Activated CD4-positive, alpha-beta memory T cell treated with anti-CD3 and anti-CD28 coated beads, Interleukin-2, amount 10 ng/mL, durations not matched to agents 7 days and 5 days (primary cell): ENCODE data around the gene WNT9B. TPM values are rescaled to one million over a fixed set of nuclear protein-coding genes. Genes with fewer than 3 reads are reported as not detected.
A peak's percentile ranks its signal among the peaks of the same experiment; 100 is the strongest.
"Not testable (repeated sequence)": the region's sequence is repeated elsewhere in the genome, so short reads cannot be mapped to it uniquely, and the experiment has no call there.

Experiments
- CTCF ChIA-PET: fragments of 350-600 bp; sonication (Branson Sonifier 250); formaldehyde crosslinking; loops from one replicate; lab custom pipeline; 2021; ENCODE audit warnings: antibody characterized with exemption, inconsistent platforms; lab: Charles Lee
- POLR2A ChIA-PET: fragments of 350-600 bp; sonication (Branson Sonifier 250); formaldehyde crosslinking; loops from one replicate; lab custom pipeline; 2021; ENCODE audit warnings: antibody characterized with exemption; lab: Charles Lee
- DNase-seq: peaks from one replicate; pipeline ENCODE4 v3.0.0-alpha.2; 2020
- H3K27ac Mint-ChIP-seq: one replicate; pipeline ENCODE4 v1.8.0; 2021; ENCODE audit warnings: mild to moderate bottlenecking, mixed read lengths
- H3K27me3 Mint-ChIP-seq: one replicate; pipeline ENCODE4 v1.8.0; 2021; ENCODE audit warnings: mixed read lengths
- H3K36me3 Mint-ChIP-seq: one replicate; pipeline ENCODE4 v1.8.0; 2021; ENCODE audit warnings: low read depth, mixed read lengths
- H3K4me1 Mint-ChIP-seq: one replicate; pipeline ENCODE4 v1.8.0; 2021; ENCODE audit warnings: mixed read lengths
- H3K4me3 Mint-ChIP-seq: one replicate; pipeline ENCODE4 v1.8.0; 2021; ENCODE audit warnings: mild to moderate bottlenecking, mixed read lengths
- H3K9me3 Mint-ChIP-seq: one replicate; pipeline ENCODE4 v1.8.0; 2021; ENCODE audit warnings: mixed read lengths
- total RNA-seq, 2 experiments: library from RNA; stranded (reverse); gene quantifications; one replicate each; pipeline ENCODE4 v1.2.3, GENCODE V29; 2021

WNT9B gene
- total RNA-seq, 2 experiments from 2014 or later, result not detected

DNA sequence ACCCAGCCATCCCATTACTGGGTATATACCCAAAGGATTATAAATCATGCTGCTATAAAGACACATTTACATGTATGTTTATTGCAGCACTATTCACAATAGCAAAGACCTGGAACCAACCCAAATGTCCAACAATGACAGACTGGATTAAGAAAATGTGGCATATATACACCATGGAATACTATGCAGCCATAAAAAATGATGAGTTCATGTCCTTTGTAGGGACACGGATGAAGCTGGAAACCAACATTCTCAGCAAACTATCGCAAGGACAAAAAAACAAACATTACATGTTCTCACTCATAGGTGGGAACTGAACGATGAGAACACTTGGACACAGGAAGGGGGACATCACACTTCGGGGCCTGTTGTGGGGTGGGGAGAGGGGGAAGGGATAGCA, 70.6 kb downstream of the WNT9B start:
- H3K27ac Mint-ChIP-seq, CTCF ChIA-PET, H3K27me3 Mint-ChIP-seq, H3K9me3 Mint-ChIP-seq, POLR2A ChIA-PET, DNase-seq: not testable (repeated sequence)
- peaks cover 11% of the 10 kb centered on the region for H3K36me3 Mint-ChIP-seq
- H3K4me3 Mint-ChIP-seq, result peak overlapping the region; percentile 71
- peaks cover 43% of the 10 kb centered on the region for H3K4me1 Mint-ChIP-seq

GRCh38 chr17:46922487-46922803, 71.1 kb downstream of the WNT9B start:
- peak overlapping the region; percentile 83 for H3K4me3 Mint-ChIP-seq
- no peaks in the 10 kb centered on the region for H3K9me3 Mint-ChIP-seq
- POLR2A ChIA-PET, result no interaction called here
- no peak for DNase-seq
- no peaks in the 10 kb centered on the region for H3K27me3 Mint-ChIP-seq
- H3K36me3 Mint-ChIP-seq, result peaks cover 11% of the 10 kb centered on the region
- H3K4me1 Mint-ChIP-seq, result peaks cover 48% of the 10 kb centered on the region
- peak overlapping the region; percentile 97 for H3K27ac Mint-ChIP-seq
- CTCF ChIA-PET, result no interaction called here

GRCh38 chr17:46922804-46923635, 71.6 kb downstream of the WNT9B start, which contains the start of gene GOSR2:
Gene GOSR2 (plus strand): TSS chr17:46923160. CDS start chr17:46923193, 33 bp downstream.
- peak within 1 kb of the TSS; percentile 83 for H3K4me3 Mint-ChIP-seq
- peaks cover 53% of the 10 kb centered on the region for H3K4me1 Mint-ChIP-seq
- peak within 1 kb of the TSS; percentile 97 for H3K27ac Mint-ChIP-seq
- ChIA-PET CTCF (no interaction called here), POLR2A (no interaction called here)
- H3K27me3 Mint-ChIP-seq, result no peaks in the 10 kb centered on the region
- peaks cover 11% of the 10 kb centered on the region for H3K36me3 Mint-ChIP-seq
- DNase-seq, result peak; percentile 89
- no peaks in the 10 kb centered on the region for H3K9me3 Mint-ChIP-seq

GRCh38 chr17:46925185-46925868, 73.9 kb downstream of the WNT9B start:
- POLR2A ChIA-PET, result no interaction called here
- CTCF ChIA-PET, result interaction anchor here (0.9 to 1.1 kb wide), 2 partner anchors 16 to 17 kb away, joined by 3 to 4 read pairs; no protein-coding TSS in a partner anchor
- no peaks in the 10 kb centered on the region for H3K9me3 Mint-ChIP-seq
- H3K4me1 Mint-ChIP-seq, result peaks cover 63% of the 10 kb centered on the region
- DNase-seq, result no peak
- peaks cover 25% of the 10 kb centered on the region for H3K36me3 Mint-ChIP-seq
- H3K4me3 Mint-ChIP-seq, result peak overlapping the region; percentile 8
- H3K27ac Mint-ChIP-seq, result peak overlapping the region; percentile 31
- H3K27me3 Mint-ChIP-seq, result no peaks in the 10 kb centered on the region

- CTCF ChIA-PET, result no interaction called here
- peaks cover 53% of the 10 kb centered on the region for H3K4me1 Mint-ChIP-seq
- POLR2A ChIA-PET, result no interaction called here
- H3K27me3 Mint-ChIP-seq, result no peaks in the 10 kb centered on the region
- H3K4me3 Mint-ChIP-seq, result no peak overlapping the region
- H3K9me3 Mint-ChIP-seq, result no peaks in the 10 kb centered on the region
- H3K36me3 Mint-ChIP-seq, result peaks cover 54% of the 10 kb centered on the region
- DNase-seq, result no peak
- no peak overlapping the region for H3K27ac Mint-ChIP-seq
Observed at GRCh38 chr17:46928467-46929261, 77.3 kb downstream of the WNT9B start.

DNA sequence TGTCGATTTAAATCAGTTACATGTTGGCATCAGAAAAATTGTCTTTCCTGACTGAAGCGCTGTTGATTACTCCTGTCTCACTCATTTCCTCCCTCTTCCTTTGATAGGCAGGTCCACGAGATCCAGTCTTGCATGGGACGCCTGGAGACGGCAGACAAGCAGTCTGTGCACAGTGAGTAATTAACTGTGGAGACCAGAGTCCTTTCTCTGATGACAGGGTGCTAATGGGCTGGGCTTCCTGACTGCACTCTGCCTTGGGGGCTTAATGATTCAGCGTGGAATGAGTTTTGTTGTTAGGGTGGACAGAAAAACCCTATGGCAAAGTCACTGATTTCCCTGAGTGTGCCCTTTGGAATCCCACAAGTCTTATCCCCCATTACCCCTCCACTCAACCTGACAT, 78.0 kb downstream of the WNT9B start:
- Mint-ChIP-seq H3K36me3 (peaks cover 61% of the 10 kb centered on the region), H3K4me3 (no peak overlapping the region), H3K27ac (no peak overlapping the region), H3K4me1 (peaks cover 46% of the 10 kb centered on the region), H3K9me3 (no peaks in the 10 kb centered on the region), H3K27me3 (no peaks in the 10 kb centered on the region)
- POLR2A ChIA-PET, result no interaction called here
- DNase-seq, result no peak
- CTCF ChIA-PET, result no interaction called here

DNA sequence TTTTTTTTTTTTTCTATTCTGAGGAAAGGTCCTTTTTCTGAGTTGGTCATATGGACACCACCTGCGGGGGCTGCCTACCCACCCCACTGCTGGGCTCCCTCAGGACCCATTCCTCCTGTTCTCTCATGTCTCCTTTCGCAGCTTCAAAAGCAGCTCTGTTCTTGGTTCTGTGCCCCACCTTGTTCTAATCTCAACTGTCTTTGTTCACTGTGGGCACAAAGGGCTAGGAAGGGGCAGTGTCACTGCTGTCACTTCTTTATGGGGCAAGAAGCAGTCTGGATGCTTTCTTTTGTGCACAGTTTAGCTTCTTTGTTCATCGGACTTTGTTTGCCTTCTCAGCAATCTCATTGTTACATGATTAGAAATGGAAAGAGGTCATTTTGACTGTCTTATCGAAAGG, 78.7 kb downstream of the WNT9B start:
- DNase-seq, result no peak
- Mint-ChIP-seq H3K27me3 (no peaks in the 10 kb centered on the region), H3K9me3 (no peaks in the 10 kb centered on the region), H3K4me3 (no peak overlapping the region), H3K27ac (no peak overlapping the region), H3K36me3 (peaks cover 68% of the 10 kb centered on the region), H3K4me1 (peaks cover 40% of the 10 kb centered on the region)
- CTCF ChIA-PET, result interaction anchor here (1.4 kb wide), 1 partner anchor 10 kb away, joined by 6 read pairs; no protein-coding TSS in a partner anchor
- POLR2A ChIA-PET, result no interaction called here

GRCh38 chr17:46931596-46931995, 80.2 kb downstream of the WNT9B start:
- Mint-ChIP-seq H3K9me3 (no peaks in the 10 kb centered on the region), H3K27ac (no peak overlapping the region), H3K27me3 (no peaks in the 10 kb centered on the region), H3K4me1 (peaks cover 27% of the 10 kb centered on the region), H3K36me3 (peaks cover 72% of the 10 kb centered on the region), H3K4me3 (no peak overlapping the region)
- POLR2A ChIA-PET, result no interaction called here
- DNase-seq, result no peak
- CTCF ChIA-PET, result no interaction called here

GRCh38 chr17:46935658-46936266, 84.4 kb downstream of the WNT9B start:
- DNase-seq, result no peak
- Mint-ChIP-seq H3K4me3 (no peak overlapping the region), H3K9me3 (no peaks in the 10 kb centered on the region), H3K36me3 (peaks cover 88% of the 10 kb centered on the region), H3K27ac (no peak overlapping the region), H3K4me1 (peaks cover 3% of the 10 kb centered on the region), H3K27me3 (no peaks in the 10 kb centered on the region)
- ChIA-PET POLR2A (no interaction called here), CTCF (no interaction called here)

Other genes with a start within 250 kb of the WNT9B start
- not detected for gene WNT3, start 32.9 kb upstream of the WNT9B start, total RNA-seq
- gene GOSR2, start 71.6 kb downstream of the WNT9B start, total RNA-seq, result 10 to 100 TPM; 53.2 to 56.3 TPM
- gene RPRML, start 127.7 kb downstream of the WNT9B start, total RNA-seq, result not detected